LHCN-M2 (cell line): ENCODE data around the gene MDM4. TPM values are rescaled to one million over a fixed set of nuclear protein-coding genes. Genes with fewer than 3 reads are reported as not detected.
A peak's percentile ranks its signal among the peaks of the same experiment; 100 is the strongest.
"Not testable (repeated sequence)": the region's sequence is repeated elsewhere in the genome, so short reads cannot be mapped to it uniquely, and the experiment has no call there.

Source experiments
- DNase-seq: peaks from one replicate; pipeline ENCODE4 v3.0.0-alpha.2; 2012; ENCODE audit warnings: low read depth
- total RNA-seq: library from RNA; depleted of rRNA; stranded (reverse); fragments of >200 nt; gene quantifications from 2 replicates; pipeline ENCODE4 v1.2.3, GENCODE V29; 2014

The MDM4 gene
- total RNA-seq, 1 experiment from 2014 or later: 14.5 TPM

- no peak for DNase-seq
Observed at GRCh38 chr1:204513117-204513716, 3.0 kb upstream of the MDM4 start.

- no peak for DNase-seq
Observed at GRCh38 chr1:204514828-204515227, 1.4 kb upstream of the MDM4 start.

GRCh38 chr1:204517382-204517781, 1.2 kb downstream of the MDM4 start:
- DNase-seq: not testable (repeated sequence)

GRCh38 chr1:204520834-204521709, 4.9 kb downstream of the MDM4 start:
- DNase-seq: peak; percentile 98

GRCh38 chr1:204521941-204522521, 5.8 kb downstream of the MDM4 start:
- not testable (repeated sequence) for DNase-seq

GRCh38 chr1:204523605-204524215, 7.5 kb downstream of the MDM4 start:
- peak; percentile 55 for DNase-seq

GRCh38 chr1:204524986-204525385, 8.8 kb downstream of the MDM4 start:
- no peak for DNase-seq

- DNase-seq: peak; percentile 19
Observed at GRCh38 chr1:204528241-204528640, 12.0 kb downstream of the MDM4 start.

- DNase-seq: no peak
Observed at GRCh38 chr1:204528677-204529076, 12.5 kb downstream of the MDM4 start.

GRCh38 chr1:204529371-204529895, 13.2 kb downstream of the MDM4 start:
- no peak for DNase-seq

GRCh38 chr1:204530932-204531331, 14.7 kb downstream of the MDM4 start:
- DNase-seq: no peak

- DNase-seq: no peak
Observed at GRCh38 chr1:204532832-204533231, 16.6 kb downstream of the MDM4 start.

GRCh38 chr1:204541626-204542025, 25.4 kb downstream of the MDM4 start:
- no peak for DNase-seq

- peak; percentile 86 for DNase-seq
Observed at GRCh38 chr1:204544321-204544720, 28.1 kb downstream of the MDM4 start.

GRCh38 chr1:204545202-204545601, 29.0 kb downstream of the MDM4 start:
- no peak for DNase-seq

- DNase-seq: no peak
Observed at GRCh38 chr1:204545881-204546280, 29.7 kb downstream of the MDM4 start.

GRCh38 chr1:204548265-204548664, 32.1 kb downstream of the MDM4 start:
- no peak for DNase-seq

GRCh38 chr1:204549313-204549712, 33.1 kb downstream of the MDM4 start:
- DNase-seq: no peak

GRCh38 chr1:204550926-204551325, 34.7 kb downstream of the MDM4 start:
- DNase-seq: no peak

GRCh38 chr1:204556458-204557052, 40.3 kb downstream of the MDM4 start:
- DNase-seq: no peak

GRCh38 chr1:204558467-204558866, 42.3 kb downstream of the MDM4 start:
- DNase-seq: no peak

- DNase-seq: peak; percentile 32
Observed at GRCh38 chr1:204560002-204560401, 43.8 kb downstream of the MDM4 start.
